ENCODE measurements around the gene FANCE. TPM values are rescaled to one million over a fixed set of nuclear protein-coding genes. Genes with fewer than 3 reads are reported as not detected.

The FANCE gene
- total and polyA plus RNA-seq, 9 of the 15 experiments (the other 6 are each of a cell fraction or from before 2014, with no cell fraction given): 5.7 to 30.2 (median 17.0) TPM

GRCh38 chr6:35453236-35453635 is 1.1 kb downstream of the FANCE start (continued):
- TF ChIP-seq ZBTB40 (IDR thresholded peaks at IDR 0.05) (0 out of 2 replicates have a peak, but pooled peaks have one; percentile 42), ZBTB40 (CRISPR knock-in tag; IDR thresholded peaks at IDR 0.05) (no peak), U2AF1 (optimal IDR thresholded peaks at IDR 0.05; ENCODE audit: low read depth, low read length) (no peak), KLF1 (tag; IDR thresholded peaks at IDR 0.05) (no peak), MXI1 (IDR thresholded peaks at IDR 0.05; ENCODE audit: low read depth, low read length) (peak; percentile 49; the same call in 1 of the 2 replicates), RBM14 (IDR thresholded peaks at IDR 0.05; ENCODE audit: borderline replicate concordance, insufficient read depth, low read depth, low read length) (no peak), MYC (IDR thresholded peaks at IDR 0.05; ENCODE audit: low read depth, low read length) (peak; percentile 66), MYC (CRISPR knock-in tag; IDR thresholded peaks at IDR 0.05; ENCODE audit: borderline replicate concordance, low read depth) (no peak), SRF (CRISPR knock-in tag; IDR thresholded peaks at IDR 0.05) (no peak), FIP1L1 (IDR thresholded peaks at IDR 0.05; ENCODE audit: low read depth, low read length, poor library complexity, severe bottlenecking) (no peak), ZNF318 (IDR thresholded peaks at IDR 0.05; ENCODE audit: borderline replicate concordance in 1 of 2, low read depth in 1 of 2) (no peak)
